ENCODE results near the gene SEMA5B.

SEMA5B gene

DNA sequence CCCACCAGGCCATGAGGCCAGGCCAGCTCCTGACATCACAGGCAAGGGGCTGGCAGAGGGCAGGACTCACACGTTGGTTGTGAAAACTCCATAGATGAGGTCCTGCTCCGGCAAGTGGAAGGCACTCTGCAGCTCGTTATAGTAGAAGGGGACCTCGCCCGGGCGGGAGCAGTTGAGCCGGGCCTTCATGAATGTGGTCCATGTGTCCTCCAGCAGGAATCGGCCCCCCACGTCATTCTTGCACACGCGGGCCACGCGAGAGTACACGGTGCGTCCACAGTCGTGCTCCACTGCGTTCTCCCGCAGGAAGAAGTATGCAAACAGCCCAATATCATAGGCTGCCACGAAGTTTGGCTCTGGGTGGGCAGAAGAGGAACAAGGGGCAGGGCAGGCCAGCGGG, 101.2 kb downstream of the SEMA5B start:
- DNase-seq (ENCODE audit: low read depth in 3 of 3): no peak

DNA sequence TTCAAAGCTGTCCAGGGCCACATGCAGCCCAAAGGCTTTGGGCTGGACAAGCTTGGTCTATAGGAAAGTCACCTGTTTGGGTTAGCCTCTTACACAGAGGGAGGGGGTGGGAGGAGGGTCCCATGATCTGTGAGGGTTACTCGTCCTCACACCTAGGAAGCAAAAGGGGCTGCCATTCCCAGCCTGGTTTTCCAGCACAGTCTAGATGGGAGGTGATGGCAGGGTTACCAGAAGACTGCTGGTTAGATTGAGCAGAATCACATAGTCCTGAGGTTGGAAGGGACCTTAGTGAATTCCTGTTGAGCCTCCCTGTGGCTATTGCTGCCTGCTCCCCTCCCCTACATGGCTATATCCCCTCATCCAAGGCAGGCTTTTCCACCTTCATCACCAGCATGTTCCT, 101.8 kb downstream of the SEMA5B start:
- DNase-seq (ENCODE audit: low read depth in 3 of 3): no peak

DNA sequence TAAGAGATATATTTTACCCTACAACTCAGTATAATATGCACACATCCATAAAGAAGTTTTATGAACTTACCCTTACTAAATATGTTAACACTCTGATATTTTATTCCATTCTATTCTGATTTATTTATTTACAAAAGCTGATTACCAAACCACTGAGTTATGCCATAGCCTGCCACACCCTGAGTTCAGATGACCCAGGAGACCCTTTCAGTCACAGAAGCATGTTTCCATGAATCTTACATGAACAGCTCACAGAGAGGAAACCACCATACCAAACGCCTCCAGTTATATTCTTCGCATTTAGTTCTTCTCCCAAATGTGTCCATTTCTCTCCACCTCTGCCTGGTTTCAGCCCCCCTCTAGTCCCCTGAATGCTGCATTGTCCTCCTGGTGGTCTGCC, 103.5 kb downstream of the SEMA5B start:
- DNase-seq (ENCODE audit: low read depth in 3 of 3): no peak

DNA sequence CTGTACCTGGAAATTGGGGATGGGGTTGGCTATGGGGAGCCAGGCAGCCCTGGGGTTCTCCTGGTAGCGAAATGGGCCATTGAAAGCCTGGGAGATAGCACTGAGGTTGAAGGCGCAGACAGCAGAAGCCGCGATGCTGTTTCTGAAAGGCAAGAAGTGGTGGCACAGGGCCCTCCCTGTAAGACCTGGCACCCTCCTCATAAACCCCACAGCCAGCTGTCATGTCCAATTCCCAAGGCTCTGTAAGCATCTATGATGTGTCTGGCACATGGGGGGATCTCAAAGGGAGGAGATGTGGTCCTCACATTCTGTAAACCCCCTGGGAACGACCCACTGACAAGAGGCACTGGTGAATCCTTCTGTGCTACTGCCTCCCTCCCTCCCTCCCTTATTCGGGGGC, 104.0 kb downstream of the SEMA5B start:
- no peak for DNase-seq (ENCODE audit: low read depth in 3 of 3)

DNA sequence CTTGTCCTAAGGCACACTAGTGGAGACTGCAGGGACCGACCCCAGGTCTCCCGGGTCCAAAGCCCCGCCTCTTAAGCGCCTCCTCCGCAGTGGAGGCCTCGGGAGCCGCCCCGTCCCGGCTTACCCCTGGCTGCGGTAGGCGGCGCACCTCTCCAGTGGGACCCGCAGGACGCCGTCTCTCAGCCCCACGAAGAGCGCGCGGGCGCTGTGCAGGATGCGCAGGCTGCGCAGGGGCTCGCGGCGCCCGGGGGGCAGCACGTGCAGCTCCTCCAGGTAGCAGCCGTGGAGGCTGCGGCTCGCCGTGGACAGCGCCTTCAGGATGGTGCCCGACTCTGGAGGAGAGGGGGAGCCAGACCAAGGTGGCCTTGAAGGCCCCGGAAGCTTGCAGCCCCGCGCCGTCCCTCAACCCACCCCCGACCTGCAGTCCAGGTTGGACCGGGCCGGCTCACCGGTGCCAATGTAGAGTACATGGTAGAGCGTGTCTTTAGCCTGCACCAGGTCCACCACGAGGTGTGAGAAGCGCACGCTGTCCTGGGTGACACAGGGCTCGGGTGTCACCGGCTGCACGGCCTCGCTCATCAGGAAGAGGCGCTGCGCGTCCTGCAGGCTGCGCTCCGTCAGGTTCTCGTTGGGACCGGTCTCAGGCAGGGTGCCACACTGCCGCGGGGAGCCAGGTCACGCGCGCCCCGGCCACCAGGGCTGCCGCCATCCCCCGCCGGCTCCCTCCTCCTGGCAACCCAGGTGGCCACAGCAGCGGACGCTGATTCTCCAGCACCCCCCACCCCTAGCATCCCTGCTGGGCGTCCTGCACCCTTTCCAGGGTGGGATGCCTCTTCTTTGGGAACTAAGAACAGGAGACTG, 105.5 kb downstream of the SEMA5B start:
- peak in 1 of 3 experiments; percentile 42 for DNase-seq (ENCODE audit: low read depth in 3 of 3)

DNA sequence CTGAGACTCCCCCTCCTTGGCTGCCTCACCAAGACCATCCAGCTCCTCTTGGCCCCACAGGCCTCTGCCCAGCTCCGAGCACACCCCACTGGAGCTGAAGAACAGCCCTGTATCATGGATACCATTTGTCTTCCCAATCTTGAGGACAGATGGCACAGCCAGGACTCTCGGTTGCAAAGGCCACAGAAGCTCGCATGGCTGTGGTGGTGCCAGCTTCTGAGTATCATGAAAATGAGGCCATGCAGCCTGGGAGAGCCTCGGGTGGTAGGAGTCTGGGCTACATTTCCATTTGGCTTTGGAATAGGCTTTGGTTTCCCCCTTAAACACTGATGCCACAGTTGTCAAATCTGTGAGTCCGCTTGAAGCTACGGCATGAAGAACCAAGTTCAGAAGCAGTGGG, 106.6 kb downstream of the SEMA5B start:
- DNase-seq (ENCODE audit: low read depth in 3 of 3): no peak

DNA sequence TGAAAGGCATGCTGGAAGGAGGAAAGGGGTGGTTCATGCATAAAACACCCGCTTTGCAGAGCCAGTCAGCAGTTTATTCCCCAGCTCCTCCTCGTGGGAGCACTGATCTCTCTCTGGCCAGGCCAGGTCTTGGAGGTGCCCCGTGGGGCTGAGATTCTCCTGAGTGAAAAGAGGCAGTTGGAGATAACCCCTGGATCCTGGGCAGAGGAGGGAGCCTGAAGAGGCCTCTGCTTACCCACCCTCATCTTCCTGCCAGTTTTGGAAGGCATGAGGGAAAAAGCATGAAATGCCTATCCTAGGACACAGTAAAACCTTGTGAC, 108.3 kb downstream of the SEMA5B start:
- DNase-seq (ENCODE audit: low read depth in 3 of 3): no peak

DNA sequence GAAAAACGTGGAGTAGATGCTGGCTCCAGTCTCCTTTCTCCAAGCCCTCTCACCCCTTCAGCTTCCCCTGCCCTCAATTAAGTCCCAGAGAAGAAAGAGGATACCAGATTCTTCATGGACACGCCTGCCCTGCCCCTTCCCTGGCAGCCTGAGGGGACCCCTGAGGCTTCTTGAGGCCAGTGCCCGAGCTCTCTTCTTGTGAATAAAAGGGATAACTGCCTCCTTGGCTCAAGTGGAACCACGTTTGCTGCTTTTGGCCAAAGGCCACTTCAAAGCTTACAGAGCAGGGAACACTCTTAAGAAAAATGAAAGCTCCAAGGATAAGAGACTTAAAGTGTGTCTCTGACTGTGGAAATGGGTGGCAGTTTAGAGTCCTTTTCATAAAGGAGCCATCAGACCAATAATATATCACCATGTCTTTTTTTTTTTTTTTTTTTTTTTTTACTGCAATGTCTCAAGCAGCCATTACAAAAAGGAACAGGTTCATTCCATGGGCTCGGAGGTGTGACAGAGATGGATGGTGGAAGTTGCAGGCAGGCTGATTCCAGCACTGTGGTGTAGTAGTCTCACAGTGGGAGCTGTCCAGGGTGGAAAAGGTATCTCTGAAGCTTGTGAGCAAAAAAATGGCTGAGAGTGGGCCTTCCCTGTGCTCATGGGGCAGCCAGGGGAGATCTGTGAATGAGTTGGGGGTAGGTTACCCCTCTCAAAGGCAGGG, 108.8 kb downstream of the SEMA5B start:
- DNase-seq (ENCODE audit: low read depth in 3 of 3): no peak

DNA sequence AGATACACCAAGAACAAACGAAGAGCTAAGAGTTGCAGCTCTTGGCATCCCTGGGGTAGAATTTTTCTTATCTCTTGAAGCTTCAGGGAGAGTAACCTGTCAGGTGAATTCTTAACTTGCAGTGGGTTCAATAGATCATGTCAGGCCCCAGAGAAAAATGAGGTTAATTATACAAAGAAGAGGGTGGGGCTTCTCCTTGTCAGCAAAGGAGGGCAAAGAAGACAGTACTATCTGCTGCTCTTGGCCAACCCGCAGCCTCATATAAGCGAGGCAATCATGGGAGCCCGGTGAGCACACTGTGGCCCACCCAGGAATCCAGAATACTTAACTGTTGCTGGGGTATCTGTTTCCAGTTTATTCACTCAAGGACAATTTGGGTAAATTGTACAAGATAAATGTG, 110.2 kb downstream of the SEMA5B start:
- DNase-seq (ENCODE audit: low read depth in 3 of 3): no peak

DNA sequence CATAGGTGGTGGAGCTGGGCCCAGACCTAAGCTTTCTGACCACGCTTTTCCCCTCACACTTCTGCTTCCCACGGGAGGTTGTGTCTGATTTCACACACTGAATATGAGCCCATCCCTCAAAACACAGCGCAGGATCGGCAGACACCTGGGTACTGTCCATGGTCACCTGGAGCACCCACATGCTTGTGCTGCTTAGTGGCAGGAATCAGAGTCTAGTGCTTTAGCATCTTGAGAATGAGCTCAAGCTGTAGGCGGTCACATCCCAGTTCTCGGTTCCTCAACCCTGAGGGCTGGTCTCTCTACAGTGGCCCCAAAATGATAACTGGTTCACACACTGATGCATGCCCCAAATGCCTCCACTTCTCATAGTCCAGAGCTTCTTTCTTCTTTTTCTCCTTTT, 111.0 kb downstream of the SEMA5B start:
- DNase-seq (ENCODE audit: low read depth in 3 of 3): no peak

DNA sequence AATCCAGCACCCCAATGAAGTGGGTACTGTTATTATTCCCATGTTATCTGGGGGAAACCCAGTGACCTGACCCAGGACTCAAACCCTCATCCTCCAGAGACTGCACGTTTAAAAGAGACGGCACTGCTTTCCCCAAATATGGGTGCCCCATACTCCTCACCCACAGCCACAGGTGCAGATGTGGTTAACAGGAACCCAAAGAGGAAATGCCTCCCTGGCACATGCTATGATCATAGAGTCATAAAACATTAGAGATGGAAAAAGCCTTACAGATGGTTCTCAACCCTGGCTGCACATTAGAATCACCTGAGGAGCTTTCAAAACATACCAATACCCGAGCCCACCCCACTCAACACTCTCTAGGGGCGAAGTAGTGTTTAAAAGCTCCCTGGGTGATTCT, 111.5 kb downstream of the SEMA5B start:
- no peak for DNase-seq (ENCODE audit: low read depth in 3 of 3)

DNA sequence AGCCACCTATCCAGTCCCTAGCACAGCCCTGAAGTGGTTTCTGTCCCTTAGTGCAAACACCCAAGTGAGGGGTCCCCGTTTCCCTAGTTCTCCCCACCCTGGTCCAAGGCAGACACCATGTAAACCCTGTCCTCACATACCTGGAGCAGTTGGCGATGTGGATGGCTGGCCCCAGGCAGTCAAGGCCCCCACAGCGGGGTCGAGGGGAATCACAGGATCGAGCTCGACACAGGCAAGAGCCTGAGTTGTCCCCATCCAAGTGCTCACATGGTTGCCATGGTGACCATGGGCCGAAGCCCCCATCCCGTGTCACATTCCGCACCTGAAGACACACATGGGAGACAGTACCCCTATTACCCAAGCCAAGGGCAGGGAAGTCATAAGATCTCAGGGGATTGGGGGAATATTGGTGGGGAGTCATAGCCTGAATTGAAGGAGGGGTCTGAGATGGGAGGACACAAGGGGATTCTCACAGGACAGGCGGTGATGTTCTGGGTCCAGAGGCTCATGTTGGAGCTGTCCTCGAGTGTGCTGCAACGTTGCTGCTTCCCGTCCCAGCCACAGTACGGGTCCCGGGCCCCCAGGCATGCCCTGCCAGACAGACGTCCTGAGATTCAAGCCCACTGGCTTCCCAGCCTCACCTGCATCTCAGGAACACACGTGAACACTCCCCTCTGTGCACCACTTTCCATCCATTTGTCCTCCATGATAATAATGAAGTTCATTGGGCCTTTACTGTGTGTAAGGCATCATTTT, 112.1 kb downstream of the SEMA5B start:
- DNase-seq (ENCODE audit: low read depth in 3 of 3): no peak

DNA sequence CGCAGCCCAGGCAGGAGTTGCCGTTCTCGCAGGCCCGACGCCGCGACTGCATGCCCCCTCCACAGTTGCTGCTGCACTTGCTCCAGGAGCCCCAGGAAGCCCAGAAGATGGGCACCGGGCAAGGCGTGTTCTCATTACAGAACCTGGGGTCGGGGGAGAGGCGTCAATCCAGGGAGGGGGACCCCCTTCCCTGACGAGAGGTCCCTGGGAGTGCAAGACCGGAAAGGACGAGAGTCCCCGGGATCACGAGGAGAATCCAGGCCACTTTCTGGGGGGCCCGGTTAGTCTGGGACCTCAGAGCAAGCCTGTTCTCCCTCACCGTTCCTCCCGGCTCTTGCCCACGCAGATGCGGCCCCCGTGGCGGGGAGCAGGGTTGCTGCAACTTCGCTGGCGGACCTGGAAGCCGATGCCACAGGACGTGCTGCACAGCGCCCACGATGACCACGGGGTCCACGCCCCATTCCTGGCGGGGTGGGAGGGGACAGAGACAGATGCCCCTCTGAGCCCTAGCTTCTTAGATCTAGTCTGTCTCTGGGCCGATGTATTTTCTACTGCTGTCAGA, 113.9 kb downstream of the SEMA5B start:
- no peak for DNase-seq (ENCODE audit: low read depth in 3 of 3)

DNA sequence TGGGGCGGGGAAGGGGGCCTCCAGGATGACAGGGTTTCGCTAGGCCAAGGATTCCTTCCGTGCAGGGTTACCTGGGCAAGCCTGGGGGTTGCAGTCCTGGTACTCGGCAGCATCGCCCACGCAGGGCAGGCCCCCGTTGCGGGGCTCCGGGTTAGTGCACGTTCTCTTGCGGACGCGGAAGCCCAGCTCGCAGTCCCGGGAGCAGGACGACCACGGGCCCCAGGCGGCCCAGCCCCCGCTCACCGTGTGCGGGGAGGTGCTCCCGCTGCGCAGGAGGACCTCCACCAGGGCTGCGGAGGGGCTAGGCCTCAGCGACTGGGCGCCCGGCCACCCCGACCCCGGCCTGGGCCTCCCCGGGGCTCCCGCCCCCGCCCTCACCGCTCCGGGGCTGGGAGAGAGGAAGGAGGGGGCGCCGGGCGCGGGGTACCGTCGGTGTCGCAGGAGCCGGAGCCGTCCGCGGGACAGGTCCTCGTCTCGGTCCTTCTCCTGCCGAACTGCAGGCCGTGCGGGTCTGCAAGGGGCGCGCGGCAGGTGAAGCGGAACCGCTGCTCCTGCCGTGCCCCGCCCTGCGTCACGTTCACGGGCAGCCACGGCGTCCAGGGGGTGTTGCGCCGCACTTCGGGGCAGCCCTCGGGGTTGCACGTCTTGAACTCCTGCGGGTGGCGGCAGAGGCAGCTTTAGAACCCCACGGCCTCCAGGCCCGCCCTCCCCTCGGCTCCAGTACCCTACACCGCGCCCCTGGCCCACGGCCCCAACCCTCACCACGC, 114.6 kb downstream of the SEMA5B start:
- DNase-seq (ENCODE audit: low read depth in 3 of 3): no peak

DNA sequence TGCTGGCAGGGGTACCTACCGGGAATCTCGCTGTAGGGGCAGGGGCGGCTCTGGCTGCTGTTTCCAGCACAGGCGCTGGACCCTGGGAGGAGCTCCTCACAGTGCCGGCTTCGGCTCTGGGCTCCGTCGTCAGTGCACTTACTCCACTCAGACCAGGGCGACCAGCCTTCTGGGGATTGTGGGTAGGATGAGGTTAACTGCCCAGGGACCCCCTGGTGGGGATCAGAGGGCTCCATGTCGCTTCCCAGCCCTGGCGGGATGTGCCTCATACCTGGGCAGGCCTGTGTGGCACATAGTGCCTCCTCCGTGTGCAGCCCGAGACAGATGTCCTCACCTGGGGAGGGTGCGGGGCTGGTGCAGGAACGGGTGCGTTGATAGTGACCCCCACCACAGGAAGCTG, 115.7 kb downstream of the SEMA5B start:
- DNase-seq (ENCODE audit: low read depth in 3 of 3): no peak

DNA sequence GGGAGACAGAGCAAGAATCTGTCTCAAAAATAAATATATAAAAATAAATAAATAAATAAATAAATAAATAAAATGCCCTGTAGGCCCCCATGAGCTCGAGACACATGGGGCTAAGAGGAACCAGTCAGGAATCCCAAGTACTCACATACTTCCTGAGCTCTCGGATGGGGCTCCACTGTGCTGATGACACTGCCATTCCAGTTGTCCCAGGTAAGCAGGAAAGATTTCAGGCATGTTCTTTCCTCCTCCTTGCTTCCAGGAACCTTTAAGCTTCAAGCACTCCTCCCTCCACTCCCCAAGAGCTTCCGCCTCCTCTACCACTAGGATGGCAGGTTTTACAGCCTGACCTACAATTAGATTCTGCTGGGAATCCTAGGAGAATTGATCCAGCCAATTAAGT, 119.3 kb downstream of the SEMA5B start:
- no peak for DNase-seq (ENCODE audit: low read depth in 3 of 3)

DNA sequence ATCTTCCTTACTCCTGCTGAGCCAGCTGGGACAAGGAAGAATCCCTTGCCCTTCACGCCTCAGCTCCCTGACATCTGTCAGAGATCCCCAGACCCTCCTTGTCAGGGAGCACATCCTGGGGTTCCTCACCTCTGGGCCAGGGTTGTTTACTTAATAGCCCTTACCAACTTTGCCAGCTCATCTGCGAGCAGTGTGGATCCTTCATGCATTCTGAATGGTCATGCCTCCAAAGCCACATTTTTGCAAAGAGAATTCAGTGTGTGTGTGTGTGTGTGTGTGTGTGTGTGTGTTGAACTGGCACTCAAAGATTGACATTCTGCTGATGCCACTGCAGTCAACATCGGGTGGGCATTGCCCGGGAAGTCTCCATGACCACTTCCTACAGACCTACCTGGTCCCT, 120.1 kb downstream of the SEMA5B start:
- DNase-seq (ENCODE audit: low read depth in 3 of 3): no peak

DNA sequence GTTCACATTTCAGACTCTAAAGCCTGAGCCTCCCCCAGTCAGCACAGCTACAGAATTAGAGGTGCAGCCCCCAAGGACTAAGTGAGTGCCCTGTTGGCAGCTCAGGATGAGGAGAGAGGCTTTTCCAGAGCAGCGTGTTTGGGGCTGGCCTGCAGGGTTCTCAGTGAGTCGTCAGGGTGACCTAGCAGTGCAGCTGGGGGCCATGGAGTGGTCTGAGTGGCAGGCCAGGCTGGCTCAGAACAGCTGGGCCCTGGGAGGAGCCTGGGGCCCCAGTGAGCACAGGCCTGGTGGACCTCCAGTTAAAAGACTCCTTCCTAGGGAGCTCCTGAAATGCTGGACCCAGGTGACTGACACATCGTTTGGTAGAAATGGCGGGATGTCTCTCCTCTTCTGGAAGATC, 124.4 kb downstream of the SEMA5B start:
- no peak for DNase-seq (ENCODE audit: low read depth in 3 of 3)

DNA sequence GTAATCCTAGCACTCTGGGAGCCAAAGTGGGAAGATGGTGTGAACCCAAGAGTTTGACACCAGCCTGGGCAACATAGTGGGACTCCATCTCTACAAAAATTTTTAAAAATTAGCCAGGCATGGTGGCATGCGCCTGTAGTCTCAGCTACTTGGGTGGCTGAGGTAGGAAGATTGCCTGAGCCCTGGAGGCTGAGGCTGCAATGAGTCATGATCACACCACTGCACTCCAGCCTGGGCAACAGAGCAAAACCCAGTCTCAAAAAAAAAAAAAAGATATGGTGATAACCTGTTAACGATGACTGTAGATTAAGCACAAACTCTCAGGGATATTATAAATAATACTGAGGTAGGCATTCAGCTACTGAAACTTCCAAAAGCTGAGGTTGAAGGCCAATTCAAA, 125.2 kb downstream of the SEMA5B start:
- no peak for DNase-seq (ENCODE audit: low read depth in 3 of 3)

DNA sequence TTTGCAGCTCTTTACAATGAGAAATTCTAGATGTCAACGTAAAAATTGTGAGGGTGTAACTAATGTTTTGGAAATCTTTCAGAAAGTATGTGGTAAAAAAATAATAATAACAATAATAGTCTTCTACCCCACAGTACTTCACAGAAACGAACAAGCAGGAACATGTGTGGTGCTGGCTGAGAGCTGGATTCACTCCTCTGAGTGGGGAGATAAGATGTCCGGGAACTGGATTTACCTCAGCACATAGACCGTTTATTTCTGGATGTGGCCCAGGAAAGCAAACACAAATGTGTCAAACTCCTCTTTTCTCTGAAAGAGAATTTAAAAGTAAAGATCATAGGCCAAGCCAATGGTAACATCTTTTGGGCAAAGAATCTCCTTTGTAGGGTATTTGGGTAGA, 129.3 kb downstream of the SEMA5B start:
- DNase-seq (ENCODE audit: low read depth in 3 of 3): no peak

DNA sequence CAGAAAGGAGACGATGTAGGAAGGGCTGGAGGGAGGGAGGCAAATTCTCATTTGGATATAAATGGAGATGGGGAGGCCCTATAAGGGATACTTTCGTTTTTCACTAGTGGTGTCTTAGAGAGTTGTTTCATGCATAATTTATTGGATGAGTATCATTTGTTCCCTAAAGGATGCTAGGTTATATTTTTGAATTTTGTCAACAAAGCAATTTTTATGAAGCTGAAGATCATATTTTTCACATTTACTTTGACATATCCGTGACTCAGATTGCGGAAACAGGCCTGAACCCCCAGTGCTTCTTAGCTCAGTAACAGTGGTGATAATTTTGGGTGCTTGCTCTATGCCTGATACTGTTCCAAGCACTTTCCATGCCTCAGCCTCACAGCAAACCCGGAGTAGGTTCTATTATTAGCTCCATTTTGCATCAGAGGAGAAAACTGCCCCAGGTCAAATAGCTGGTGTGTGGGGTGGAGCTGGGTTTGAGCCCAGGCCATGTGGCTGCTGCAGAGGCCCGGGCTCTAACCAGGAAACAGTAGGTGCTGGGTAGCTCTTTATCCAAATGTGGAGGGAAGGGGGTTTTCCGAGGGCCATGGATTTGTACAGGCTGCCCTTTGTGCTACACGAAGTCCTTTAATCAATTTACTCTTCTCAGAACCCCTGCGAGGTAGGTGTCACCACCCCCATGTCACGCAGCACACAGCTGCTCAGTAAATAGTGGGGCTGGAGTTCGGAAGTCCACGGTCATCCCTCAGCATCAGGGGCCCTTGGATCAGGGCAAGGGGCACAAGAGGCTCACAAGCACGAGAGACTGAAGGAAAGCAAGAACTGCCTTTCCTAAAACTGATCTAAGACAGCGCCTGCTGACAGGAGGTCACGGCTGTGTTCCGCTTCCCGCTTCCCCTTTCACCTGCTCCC, 133.6 kb downstream of the SEMA5B start:
- no peak for DNase-seq (ENCODE audit: low read depth in 3 of 3)

All from stimulated activated CD4-positive, alpha-beta T cell treated with anti-CD3 and anti-CD28 coated beads, TNF-alpha, amount 100 ng/mL, for 24 hours (primary cell).